Cardiac fibroblast (primary cell): Measurements from ENCODE around the gene SEPTIN11.

Experiments
- DNase-seq, 2 donors: peaks; one replicate each; pipeline versions ENCODE4 v3.0.0 to v3.0.0-alpha.2; 2010; ENCODE audit warnings: low read depth in 2 of 2
- H3K4me3 ChIP-seq, 2 donors: replicated peaks in 1 of 2; 1 replicate in 1 of 2; 2 replicates in 1 of 2; pipeline ENCODE4 v1.5.1; 2011; ENCODE audit warnings: low read depth in 2 of 2, low read length in 2 of 2, mild to moderate bottlenecking in 2 of 2, moderate library complexity in 1 of 2
- CTCF ChIP-seq: IDR thresholded peaks from one replicate; pipeline ENCODE4 v1.5.1; 2011; ENCODE audit warnings: low read depth, mild to moderate bottlenecking, low read length, inconsistent platforms

The SEPTIN11 gene

GRCh38 chr4:76984127-76984526, 34.6 kb downstream of the SEPTIN11 start:
- TF ChIP-seq CTCF = no peak
- peak; percentile 71 to 77 for DNase-seq
- no peak overlapping the region for H3K4me3 ChIP-seq

DNA sequence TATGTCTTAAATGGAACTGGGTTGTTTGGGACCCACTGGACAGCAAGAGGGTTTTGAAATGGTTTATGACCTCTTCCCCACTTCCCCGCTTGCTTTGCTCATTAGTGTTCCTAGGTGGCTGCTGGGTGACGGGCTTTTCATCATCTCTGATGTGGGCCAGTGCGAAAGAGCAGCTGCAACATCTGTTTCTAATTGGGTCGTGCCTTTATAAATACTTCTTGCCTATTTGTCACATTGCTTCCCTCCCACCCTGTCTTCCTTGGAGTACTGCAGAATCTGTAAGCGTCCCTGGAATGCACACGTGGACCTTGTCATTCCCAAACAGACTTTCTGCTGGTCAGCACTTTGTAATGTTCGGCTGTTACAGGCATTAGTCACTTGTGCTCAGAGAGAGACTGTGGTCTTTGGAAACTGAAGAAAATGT, 35.2 kb downstream of the SEPTIN11 start:
- DNase-seq = peak; percentile 99 to 100
- TF ChIP-seq CTCF = no peak
- H3K4me3 ChIP-seq = no peak overlapping the region

GRCh38 chr4:76987153-76987591, 37.6 kb downstream of the SEPTIN11 start:
- peak; percentile 96 to 99 for DNase-seq
- TF ChIP-seq CTCF = peak; percentile 31
- H3K4me3 ChIP-seq = peak overlapping the region in 1 of 2 donors; percentile 42

DNA sequence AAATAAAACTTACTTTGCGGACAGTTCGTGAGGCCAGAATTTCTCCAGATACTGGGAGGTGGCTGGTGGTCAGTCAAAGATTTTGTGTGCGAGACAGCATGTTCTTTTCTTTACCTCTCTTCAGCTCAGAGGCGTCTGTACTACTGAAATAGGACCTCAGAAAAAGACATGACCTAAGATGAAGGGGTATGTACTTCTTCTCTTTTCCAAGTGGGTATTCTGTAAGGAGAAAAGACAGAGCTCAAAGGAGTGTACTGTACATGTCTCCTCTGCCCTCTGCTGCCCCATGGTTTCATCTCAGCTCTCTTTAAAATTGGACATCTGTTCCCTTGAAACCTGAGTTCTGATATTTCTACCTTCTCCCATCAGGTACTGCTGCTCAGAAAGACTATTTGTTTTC, 38.1 kb downstream of the SEPTIN11 start:
- peak overlapping the region in 1 of 2 donors; percentile 42 for H3K4me3 ChIP-seq
- no peak for TF ChIP-seq CTCF
- no peak for DNase-seq

DNA sequence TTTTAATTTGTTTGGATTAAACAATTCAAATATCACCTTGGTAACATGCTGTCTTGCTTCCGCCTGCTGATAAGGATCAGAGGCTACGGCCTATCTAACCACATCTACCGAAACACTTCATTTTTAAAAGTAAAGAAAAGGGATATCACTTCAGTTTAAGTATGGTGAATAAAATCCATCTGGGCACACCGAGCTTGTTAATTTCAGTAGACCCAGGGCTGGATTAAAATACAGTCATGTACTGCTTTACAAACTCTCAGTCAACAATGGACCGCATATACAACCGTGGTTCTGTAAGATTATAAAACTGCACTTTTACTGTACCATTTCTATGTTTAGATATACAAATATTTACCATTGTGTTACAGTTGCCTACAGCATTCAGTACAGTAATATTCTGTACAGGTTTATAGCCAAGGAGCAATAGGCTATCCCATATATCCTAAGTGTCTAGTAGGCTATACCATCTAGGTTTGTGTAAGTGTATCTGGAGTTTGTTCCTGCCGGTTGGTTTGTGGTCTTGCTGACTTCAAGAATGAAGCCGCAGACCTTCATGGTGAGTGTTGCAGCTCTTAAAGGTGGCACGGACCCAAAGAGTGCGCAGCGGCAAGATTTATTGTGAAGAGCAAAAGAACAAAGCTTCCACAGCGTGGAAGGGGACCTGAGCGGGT, 40.0 kb downstream of the SEPTIN11 start:
- no peak overlapping the region for H3K4me3 ChIP-seq
- DNase-seq = no peak

GRCh38 chr4:76990288-76991080, 40.9 kb downstream of the SEPTIN11 start:
- TF ChIP-seq CTCF = no peak
- H3K4me3 ChIP-seq = no peak overlapping the region
- peak; percentile 76 to 93 for DNase-seq

More for the DNA sequence above, 40.0 kb downstream of the SEPTIN11 start:
- no peak for TF ChIP-seq CTCF
